Measurements from ENCODE around the gene KCNG4. TPM values are rescaled to one million over a fixed set of nuclear protein-coding genes. Genes with fewer than 3 reads are reported as not detected.

KCNG4 gene
- total RNA-seq, 1 donor: not detected

GRCh38 chr16:84279881-84280280 is 40.1 kb upstream of the KCNG4 start:
- H2AFZ ChIP-seq (ENCODE audit: low read length): no peak overlapping the region

GRCh38 chr16:84278968-84279367 is 39.2 kb upstream of the KCNG4 start:
- TF ChIP-seq CTCF (IDR thresholded peaks at IDR 0.05; ENCODE audit: extremely low read depth, low read depth, low read length): no peak
- peaks cover 15% of the 10 kb centered on the region for H3K27me3 ChIP-seq (ENCODE audit: insufficient read depth, low read length)
- no peak overlapping the region for H3K27ac ChIP-seq (ENCODE audit: low read depth, low read length)
- H3K79me2 ChIP-seq (ENCODE audit: insufficient read depth, low read length): no peaks in the 10 kb centered on the region
- H3K9me3 ChIP-seq (ENCODE audit: low read depth, low read length): no peaks in the 10 kb centered on the region
- no peaks in the 10 kb centered on the region for H3K4me1 ChIP-seq (ENCODE audit: insufficient read depth, low read length)
- H2AFZ ChIP-seq (ENCODE audit: low read length): no peak overlapping the region
- no peaks in the 10 kb centered on the region for H3K36me3 ChIP-seq (ENCODE audit: insufficient read depth, low read length)
- H4K20me1 ChIP-seq (ENCODE audit: insufficient read depth, low read length): no peaks in the 10 kb centered on the region
- H3K4me2 ChIP-seq (ENCODE audit: insufficient read depth, low read length): no peak overlapping the region
- H3K4me3 ChIP-seq (ENCODE audit: insufficient read depth, low read length): no peak overlapping the region
- DNase-seq (ENCODE audit: insufficient read length, low spot score, missing footprints): no peak

More at GRCh38 chr16:84279881-84280280, 40.1 kb upstream of the KCNG4 start:
- Histone ChIP-seq H3K27ac (ENCODE audit: low read depth, low read length) (no peak overlapping the region), H3K9me3 (ENCODE audit: low read depth, low read length) (no peaks in the 10 kb centered on the region), H3K27me3 (ENCODE audit: insufficient read depth, low read length) (peaks cover 15% of the 10 kb centered on the region), H3K4me1 (ENCODE audit: insufficient read depth, low read length) (no peaks in the 10 kb centered on the region), H3K4me3 (ENCODE audit: insufficient read depth, low read length) (no peak overlapping the region), H3K79me2 (ENCODE audit: insufficient read depth, low read length) (no peaks in the 10 kb centered on the region), H3K36me3 (ENCODE audit: insufficient read depth, low read length) (no peaks in the 10 kb centered on the region), H3K4me2 (ENCODE audit: insufficient read depth, low read length) (no peak overlapping the region), H4K20me1 (ENCODE audit: insufficient read depth, low read length) (no peaks in the 10 kb centered on the region)
- no peak for TF ChIP-seq CTCF (IDR thresholded peaks at IDR 0.05; ENCODE audit: extremely low read depth, low read depth, low read length)
- DNase-seq (ENCODE audit: insufficient read length, low spot score, missing footprints): no peak

GRCh38 chr16:84278333-84278732 is 38.5 kb upstream of the KCNG4 start:
- Histone ChIP-seq H3K9me3 (ENCODE audit: low read depth, low read length) (no peaks in the 10 kb centered on the region), H3K4me1 (ENCODE audit: insufficient read depth, low read length) (no peaks in the 10 kb centered on the region), H3K27ac (ENCODE audit: low read depth, low read length) (no peak overlapping the region), H3K79me2 (ENCODE audit: insufficient read depth, low read length) (no peaks in the 10 kb centered on the region), H3K27me3 (ENCODE audit: insufficient read depth, low read length) (peaks cover 15% of the 10 kb centered on the region), H4K20me1 (ENCODE audit: insufficient read depth, low read length) (no peaks in the 10 kb centered on the region), H3K36me3 (ENCODE audit: insufficient read depth, low read length) (no peaks in the 10 kb centered on the region), H3K4me2 (ENCODE audit: insufficient read depth, low read length) (no peak overlapping the region), H3K4me3 (ENCODE audit: insufficient read depth, low read length) (no peak overlapping the region), H2AFZ (ENCODE audit: low read length) (no peak overlapping the region)
- no peak for DNase-seq (ENCODE audit: insufficient read length, low spot score, missing footprints)
- no peak for TF ChIP-seq CTCF (IDR thresholded peaks at IDR 0.05; ENCODE audit: extremely low read depth, low read depth, low read length)

- Histone ChIP-seq H3K9me3 (ENCODE audit: low read depth, low read length) (no peaks in the 10 kb centered on the region), H3K79me2 (ENCODE audit: insufficient read depth, low read length) (no peaks in the 10 kb centered on the region), H3K27ac (ENCODE audit: low read depth, low read length) (no peak overlapping the region), H4K20me1 (ENCODE audit: insufficient read depth, low read length) (no peaks in the 10 kb centered on the region), H3K4me3 (ENCODE audit: insufficient read depth, low read length) (no peak overlapping the region), H2AFZ (ENCODE audit: low read length) (no peak overlapping the region), H3K27me3 (ENCODE audit: insufficient read depth, low read length) (peaks cover 15% of the 10 kb centered on the region), H3K4me1 (ENCODE audit: insufficient read depth, low read length) (no peaks in the 10 kb centered on the region), H3K36me3 (ENCODE audit: insufficient read depth, low read length) (no peaks in the 10 kb centered on the region), H3K4me2 (ENCODE audit: insufficient read depth, low read length) (no peak overlapping the region)
- peak; percentile 88 for DNase-seq (ENCODE audit: insufficient read length, low spot score, missing footprints)
- TF ChIP-seq CTCF (IDR thresholded peaks at IDR 0.05; ENCODE audit: extremely low read depth, low read depth, low read length): peak; percentile 87
Observed at GRCh38 chr16:84277244-84277823, 37.5 kb upstream of the KCNG4 start.
